Measurements from ENCODE around the gene SLC7A6.

GRCh38 chr16:68247400-68247799 lies 16.9 kb upstream of the SLC7A6 start:
- no peak for TF ChIP-seq POLR2A (IDR thresholded peaks at IDR 0.05; ENCODE audit: low read length)
- no peak for TF ChIP-seq GATA1 (IDR thresholded peaks at IDR 0.05; ENCODE audit: low read depth, low read length)

All from erythroblast (primary cell).